ENCODE data around the gene ZNF496. TPM values are rescaled to one million over a fixed set of nuclear protein-coding genes. Genes with fewer than 3 reads are reported as not detected.

Gene ZNF496
- total and polyA plus RNA-seq, 9 of the 15 experiments (the other 6 are each of a cell fraction or from before 2014, with no cell fraction given), result 4.3 to 54.0 (median 31.3) TPM

- TF ChIP-seq MNT (conservative IDR thresholded peaks at IDR 0.05) (peak in 1 of 2 experiments; percentile 20; a peak in 1 of 4 replicates), JUN (IDR thresholded peaks at IDR 0.05; ENCODE audit: borderline replicate concordance, low read depth, low read length) (no peak), JUN (CRISPR knock-in tag; IDR thresholded peaks at IDR 0.05; ENCODE audit: borderline replicate concordance) (no peak), GTF2A2 (tag; IDR thresholded peaks at IDR 0.05) (no peak), HDAC2 (IDR thresholded peaks at IDR 0.05) (peak; percentile 42; the same call in 1 of the 2 replicates), SFPQ (IDR thresholded peaks at IDR 0.05; ENCODE audit: low read depth, low read length) (no peak), NR2C2 (CRISPR knock-in tag; IDR thresholded peaks at IDR 0.05) (no peak), NR2C2 (tag; IDR thresholded peaks at IDR 0.05) (no peak), CBX8 (IDR thresholded peaks at IDR 0.05; ENCODE audit: borderline replicate concordance, extremely low read depth, low read depth, low read length, poor library complexity, severe bottlenecking) (no peak), NR1H2 (CRISPR knock-in tag; IDR thresholded peaks at IDR 0.05) (no peak), DPF2 (IDR thresholded peaks at IDR 0.05) (no peak; the same call in 1 of the 2 replicates), ETV5 (CRISPR knock-in tag; IDR thresholded peaks at IDR 0.05; ENCODE audit: low read depth) (peak; percentile 65), PTBP1 (IDR thresholded peaks at IDR 0.05; ENCODE audit: low read depth, low read length) (no peak), POLR2AphosphoS5 (IDR thresholded peaks at IDR 0.05; ENCODE audit: control insufficient read depth, insufficient read depth, low read depth, low read length) (peak; percentile 73), CC2D1A (IDR thresholded peaks at IDR 0.05) (0 out of 2 replicates have a peak, but pooled peaks have one; percentile 21)
- TF ChIP-seq, protein P1, sequence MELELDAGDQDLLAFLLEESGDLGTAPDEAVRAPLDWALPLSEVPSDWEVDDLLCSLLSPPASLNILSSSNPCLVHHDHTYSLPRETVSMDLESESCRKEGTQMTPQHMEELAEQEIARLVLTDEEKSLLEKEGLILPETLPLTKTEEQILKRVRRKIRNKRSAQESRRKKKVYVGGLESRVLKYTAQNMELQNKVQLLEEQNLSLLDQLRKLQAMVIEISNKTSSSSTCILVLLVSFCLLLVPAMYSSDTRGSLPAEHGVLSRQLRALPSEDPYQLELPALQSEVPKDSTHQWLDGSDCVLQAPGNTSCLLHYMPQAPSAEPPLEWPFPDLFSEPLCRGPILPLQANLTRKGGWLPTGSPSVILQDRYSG (tag; conservative IDR thresholded peaks at IDR 0.05; ENCODE audit: low read depth), result no peak
- TF ChIP-seq, protein P2, sequence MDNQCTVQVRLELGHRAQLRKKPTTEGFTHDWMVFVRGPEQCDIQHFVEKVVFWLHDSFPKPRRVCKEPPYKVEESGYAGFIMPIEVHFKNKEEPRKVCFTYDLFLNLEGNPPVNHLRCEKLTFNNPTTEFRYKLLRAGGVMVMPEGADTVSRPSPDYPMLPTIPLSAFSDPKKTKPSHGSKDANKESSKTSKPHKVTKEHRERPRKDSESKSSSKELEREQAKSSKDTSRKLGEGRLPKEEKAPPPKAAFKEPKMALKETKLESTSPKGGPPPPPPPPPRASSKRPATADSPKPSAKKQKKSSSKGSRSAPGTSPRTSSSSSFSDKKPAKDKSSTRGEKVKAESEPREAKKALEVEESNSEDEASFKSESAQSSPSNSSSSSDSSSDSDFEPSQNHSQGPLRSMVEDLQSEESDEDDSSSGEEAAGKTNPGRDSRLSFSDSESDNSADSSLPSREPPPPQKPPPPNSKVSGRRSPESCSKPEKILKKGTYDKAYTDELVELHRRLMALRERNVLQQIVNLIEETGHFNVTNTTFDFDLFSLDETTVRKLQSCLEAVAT (IDR thresholded peaks at IDR 0.05), result peak; percentile 24 to 67; a peak in 1 of 4 replicates
- TF ChIP-seq, protein P3, sequence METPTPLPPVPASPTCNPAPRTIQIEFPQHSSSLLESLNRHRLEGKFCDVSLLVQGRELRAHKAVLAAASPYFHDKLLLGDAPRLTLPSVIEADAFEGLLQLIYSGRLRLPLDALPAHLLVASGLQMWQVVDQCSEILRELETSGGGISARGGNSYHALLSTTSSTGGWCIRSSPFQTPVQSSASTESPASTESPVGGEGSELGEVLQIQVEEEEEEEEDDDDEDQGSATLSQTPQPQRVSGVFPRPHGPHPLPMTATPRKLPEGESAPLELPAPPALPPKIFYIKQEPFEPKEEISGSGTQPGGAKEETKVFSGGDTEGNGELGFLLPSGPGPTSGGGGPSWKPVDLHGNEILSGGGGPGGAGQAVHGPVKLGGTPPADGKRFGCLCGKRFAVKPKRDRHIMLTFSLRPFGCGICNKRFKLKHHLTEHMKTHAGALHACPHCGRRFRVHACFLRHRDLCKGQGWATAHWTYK (CRISPR knock-in tag; IDR thresholded peaks at IDR 0.05), result peak; percentile 28; the same call in 1 of the 2 replicates
These were observed 519 bp downstream of the ZNF496 start (continued) for GRCh38 chr1:247331172-247331524.
